Stimulated activated CD8-positive, alpha-beta memory T cell treated with anti-CD3 and anti-CD28 coated beads, Interleukin-15, amount 100 ng/mL, for 1 hour (primary cell): ENCODE measurements around the gene TUB.

ENCODE experiments used
- DNase-seq: peaks from one replicate; pipeline ENCODE4 v3.0.0-alpha.2; 2020; ENCODE audit warnings: low read depth

Gene TUB

DNA sequence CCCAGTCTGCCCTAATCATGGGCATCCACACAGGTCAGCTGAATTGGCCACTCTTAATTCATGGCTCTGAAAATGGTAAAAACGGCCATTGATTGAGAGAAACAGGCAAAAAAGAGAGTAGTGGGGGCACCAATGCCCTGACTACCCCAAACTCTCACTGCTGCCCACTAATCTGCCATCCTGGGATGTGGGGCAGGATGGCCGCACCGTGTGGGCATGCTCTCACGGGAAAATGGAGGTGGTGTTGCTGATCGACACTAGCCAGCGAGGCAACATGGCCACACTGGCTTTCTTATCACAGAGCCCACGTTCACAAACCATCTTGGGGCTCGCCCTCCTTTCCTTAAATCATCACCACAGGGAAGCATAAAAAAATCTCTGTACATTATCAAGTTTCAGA is 11.2 kb upstream of the TUB start:
- DNase-seq, result no peak

DNA sequence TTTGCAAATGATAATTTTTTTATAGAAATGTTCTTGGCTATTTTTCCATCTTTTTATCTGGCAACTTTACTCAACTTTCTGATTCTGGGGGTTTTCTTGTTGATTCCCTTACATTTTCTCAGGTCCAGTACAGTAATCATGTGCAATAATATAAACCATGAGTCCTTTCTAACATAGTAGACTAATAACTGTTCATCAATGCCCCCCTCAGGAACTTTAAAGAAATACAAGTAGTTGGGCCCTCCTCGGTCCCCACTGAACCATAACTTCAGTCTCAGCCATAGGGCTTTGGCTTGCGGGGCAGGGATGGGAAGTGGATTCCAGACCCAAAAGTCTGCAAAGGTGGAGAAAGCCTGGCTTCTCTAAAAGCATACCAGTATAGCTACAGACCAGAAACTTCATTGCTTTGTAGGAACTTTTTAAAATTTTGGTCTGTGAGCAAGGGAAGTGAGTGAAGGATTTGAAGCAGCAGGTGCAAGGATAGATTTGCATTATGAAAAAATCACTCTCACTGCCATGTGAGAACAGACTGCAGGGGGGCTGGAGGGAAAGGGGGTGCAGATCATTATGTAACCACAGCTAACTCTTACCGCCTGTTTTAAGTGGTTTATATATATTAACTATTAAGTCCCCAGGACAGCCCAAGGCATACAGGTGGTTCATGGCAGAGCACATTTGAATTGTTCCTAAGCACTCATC is 10.4 kb upstream of the TUB start:
- DNase-seq, result no peak

- DNase-seq, result no peak
Measured at GRCh38 chr11:8071616-8072581, 9.1 kb upstream of the TUB start.

GRCh38 chr11:8075119-8075726 is 5.8 kb upstream of the TUB start:
- no peak for DNase-seq

- DNase-seq, result no peak
Measured at GRCh38 chr11:8079111-8079675, 1.8 kb upstream of the TUB start.

GRCh38 chr11:8080069-8080670 is 841 bp upstream of the TUB start:
- no peak for DNase-seq

GRCh38 chr11:8081591-8082250 is 710 bp downstream of the TUB start:
- DNase-seq, result no peak

DNA sequence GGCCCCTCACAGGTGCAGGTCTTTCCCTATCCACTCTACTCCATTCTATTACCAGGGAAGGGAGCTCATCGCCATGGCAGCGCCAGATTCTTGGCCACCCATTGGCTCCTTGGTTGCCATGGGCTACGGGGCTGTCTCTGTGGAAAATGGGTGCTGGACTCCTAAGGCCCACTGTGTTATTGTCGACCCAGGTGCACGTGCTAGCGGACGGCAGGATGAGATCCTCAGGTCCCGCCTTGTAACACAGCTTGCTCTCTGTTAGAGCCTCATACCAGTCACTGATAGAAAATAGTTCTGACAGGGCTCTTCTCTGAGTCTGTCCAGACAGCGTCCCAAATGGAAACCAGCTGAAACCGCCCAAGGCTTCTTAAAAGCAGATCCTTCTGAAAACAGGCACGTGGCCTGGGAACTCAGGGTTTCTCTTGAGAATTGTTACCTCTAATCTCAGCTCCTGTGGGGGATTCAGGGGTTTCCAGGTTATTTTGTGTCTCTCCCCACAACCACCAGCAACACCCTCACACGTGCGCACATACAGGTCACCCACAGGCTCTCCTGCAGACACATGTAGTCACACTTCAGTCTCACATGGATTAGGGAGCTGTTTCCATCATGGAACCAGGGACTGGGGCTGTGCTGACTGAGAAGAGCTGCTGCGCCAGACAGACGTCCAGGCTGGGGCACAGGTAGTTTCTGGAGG is 1.5 kb downstream of the TUB start:
- DNase-seq, result no peak

- DNase-seq, result no peak
Measured at GRCh38 chr11:8083088-8083395, 2.0 kb downstream of the TUB start.

GRCh38 chr11:8083871-8084281 is 2.9 kb downstream of the TUB start:
- no peak for DNase-seq

DNA sequence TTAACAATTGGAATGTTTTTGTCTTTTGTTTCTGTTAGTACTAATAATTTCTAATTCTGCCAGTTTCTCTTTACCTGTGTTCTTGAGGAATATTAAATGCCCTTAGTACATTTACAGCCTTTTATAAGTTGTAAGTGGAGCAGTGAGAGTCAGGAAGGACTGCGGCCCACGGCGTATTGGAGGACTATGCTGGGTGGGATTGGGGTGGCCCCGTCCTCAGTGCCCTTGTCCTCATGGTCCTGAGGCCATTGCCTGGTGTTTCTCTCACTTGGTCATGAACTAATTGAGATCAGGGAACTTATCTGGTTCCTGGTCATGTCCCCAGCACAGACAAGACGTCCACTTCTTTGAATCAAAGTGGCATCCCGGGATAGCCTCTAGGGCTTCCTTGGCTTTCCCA is 3.3 kb downstream of the TUB start:
- DNase-seq, result no peak

DNA sequence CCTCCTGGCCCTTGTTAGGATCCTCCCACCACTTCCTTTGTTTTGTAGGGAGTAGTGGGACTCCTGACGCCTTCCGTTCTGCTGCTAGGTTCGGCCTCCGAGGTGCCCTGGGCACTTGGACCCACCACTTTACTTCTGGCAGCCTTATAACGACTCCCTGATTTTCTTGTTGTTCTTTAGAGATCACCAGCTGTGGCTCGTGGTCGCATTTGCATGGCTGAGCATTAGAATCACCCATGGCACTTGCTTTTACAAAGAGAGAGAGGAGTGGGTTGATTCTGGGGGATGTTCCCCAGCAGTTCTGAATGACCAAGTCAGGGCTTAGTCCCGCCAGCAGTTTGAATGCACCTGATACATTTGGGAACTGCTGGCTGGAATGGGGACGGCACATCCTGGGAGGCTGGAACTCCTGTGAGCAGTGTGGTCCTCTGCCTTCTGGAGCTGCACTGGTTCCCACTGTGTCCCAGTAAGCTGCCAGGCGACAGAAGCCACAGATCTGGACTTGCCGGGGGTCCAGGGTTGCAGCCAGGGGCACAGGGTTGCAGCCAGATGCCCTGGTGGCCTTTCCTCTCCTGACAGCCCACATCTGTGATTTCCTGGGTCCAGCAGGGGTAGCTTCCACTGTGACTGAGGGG is 4.1 kb downstream of the TUB start:
- no peak for DNase-seq

DNA sequence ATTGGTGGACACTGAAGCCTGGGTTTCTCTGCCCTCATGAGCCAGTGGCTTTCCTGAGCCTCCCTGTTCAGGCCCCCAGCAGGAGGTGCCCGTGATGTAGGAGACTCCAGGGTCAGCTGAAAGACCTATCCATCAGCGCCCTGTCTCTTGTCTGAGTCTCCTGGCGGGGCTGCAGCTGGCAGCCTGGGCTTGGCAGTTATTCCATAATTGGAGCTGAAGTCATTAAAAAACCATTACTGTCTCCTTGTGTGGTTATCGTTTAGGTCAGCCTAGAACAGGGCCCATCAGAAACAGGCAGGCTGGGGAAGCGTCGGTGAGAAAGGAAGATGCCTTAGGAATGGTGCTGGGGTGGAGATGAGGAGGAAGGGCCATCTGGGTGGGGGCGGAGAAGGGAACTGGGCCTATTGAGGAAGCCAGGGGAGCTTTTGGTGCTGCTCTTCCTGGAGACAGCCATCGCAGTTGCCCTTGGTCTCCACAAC is 5.0 kb downstream of the TUB start:
- no peak for DNase-seq

DNA sequence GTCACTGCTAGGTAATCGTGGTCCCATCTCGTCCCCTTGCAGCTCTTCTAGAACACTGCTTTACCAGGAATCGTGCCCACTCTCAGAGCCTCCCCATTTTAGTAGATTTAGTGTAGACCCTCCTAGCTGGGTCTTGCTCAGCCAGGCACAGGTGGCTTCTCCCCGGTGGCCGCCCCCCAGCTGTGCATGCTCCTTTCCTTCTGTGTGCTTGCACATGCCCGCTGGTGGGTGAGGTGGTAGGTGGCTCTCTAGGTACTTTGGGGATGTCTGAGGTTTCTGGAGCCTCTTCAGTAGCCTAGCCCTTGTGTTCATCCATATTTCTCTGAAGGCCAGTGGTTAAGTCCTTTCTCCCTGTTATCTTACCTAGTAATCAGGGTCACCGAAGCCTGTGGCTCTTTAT is 5.6 kb downstream of the TUB start:
- DNase-seq, result no peak

DNA sequence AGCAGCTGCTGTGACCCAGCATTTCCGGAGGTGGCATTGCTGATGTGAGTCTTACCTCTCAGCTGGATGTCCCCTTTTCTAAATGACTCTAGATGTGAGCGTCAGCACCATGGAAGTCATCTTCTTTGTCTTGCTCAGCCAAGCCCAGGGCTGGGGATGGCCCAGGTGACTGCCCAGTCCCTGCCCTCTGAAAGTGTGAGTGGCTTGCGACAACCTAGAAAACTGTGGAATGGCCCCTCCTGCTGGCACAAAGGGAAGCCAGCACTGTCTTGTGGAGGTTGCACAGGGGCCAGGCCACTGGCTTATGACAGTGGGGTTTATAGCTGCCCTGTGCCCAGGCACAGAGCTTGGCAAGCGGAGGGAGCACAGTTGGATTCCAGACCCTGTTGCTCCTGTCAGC is 6.2 kb downstream of the TUB start:
- no peak for DNase-seq

DNA sequence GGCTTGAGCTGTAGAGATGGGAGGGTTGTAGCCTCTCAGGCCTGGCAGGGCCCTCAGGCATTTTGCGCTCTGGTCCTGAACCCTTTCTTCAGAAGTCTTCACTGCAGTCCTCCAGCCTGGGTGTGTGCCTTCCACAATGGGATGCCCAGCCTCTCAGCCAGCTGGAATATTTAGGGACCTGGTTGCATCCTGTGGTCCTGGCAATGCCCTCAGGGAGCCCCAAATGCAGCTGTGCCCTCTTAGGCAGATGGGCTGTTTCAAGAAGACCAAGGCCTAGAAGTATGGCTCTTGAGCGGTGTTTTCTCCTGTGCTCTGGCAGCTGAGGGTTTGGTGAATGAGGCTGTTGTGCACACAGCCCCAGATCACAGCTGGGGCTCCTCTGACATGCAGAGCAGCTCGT is 6.7 kb downstream of the TUB start:
- no peak for DNase-seq

GRCh38 chr11:8089791-8090510 is 8.9 kb downstream of the TUB start:
- DNase-seq, result no peak

- DNase-seq, result no peak
Measured at GRCh38 chr11:8090756-8091155, 9.7 kb downstream of the TUB start.

DNA sequence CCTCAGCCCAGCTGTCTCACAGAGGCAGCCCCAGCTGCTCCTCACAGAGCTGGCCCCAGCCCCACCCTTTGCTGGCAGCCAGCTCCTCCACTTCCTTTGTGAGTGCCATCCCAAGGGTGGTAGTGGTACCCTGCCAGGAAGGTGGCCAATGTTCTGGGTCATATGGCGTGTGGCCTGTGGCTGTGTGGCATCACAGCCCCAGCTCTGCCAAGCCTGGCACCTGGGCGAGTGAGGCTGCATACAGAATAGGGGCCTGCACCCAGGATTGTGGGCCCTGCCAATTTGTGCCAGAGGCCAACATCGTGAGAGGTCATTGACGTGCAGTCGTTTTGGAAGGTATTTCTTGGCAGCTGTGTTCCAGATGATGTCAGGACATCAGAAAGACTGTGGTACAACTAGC is 10.7 kb downstream of the TUB start:
- DNase-seq, result no peak
